ENCODE measurements around the gene OXT.
A peak's percentile ranks its signal among the peaks of the same experiment; 100 is the strongest.
"Not testable (repeated sequence)": the region's sequence is repeated elsewhere in the genome, so short reads cannot be mapped to it uniquely, and the experiment has no call there.

OXT gene

GRCh38 chr20:3051385-3052019, 19.9 kb upstream of the OXT start:
- DNase-seq = no peak

GRCh38 chr20:3059489-3059888, 11.9 kb upstream of the OXT start:
- no peak for DNase-seq

- not testable (repeated sequence) for DNase-seq
Measured at GRCh38 chr20:3064119-3064518, 7.3 kb upstream of the OXT start.

DNA sequence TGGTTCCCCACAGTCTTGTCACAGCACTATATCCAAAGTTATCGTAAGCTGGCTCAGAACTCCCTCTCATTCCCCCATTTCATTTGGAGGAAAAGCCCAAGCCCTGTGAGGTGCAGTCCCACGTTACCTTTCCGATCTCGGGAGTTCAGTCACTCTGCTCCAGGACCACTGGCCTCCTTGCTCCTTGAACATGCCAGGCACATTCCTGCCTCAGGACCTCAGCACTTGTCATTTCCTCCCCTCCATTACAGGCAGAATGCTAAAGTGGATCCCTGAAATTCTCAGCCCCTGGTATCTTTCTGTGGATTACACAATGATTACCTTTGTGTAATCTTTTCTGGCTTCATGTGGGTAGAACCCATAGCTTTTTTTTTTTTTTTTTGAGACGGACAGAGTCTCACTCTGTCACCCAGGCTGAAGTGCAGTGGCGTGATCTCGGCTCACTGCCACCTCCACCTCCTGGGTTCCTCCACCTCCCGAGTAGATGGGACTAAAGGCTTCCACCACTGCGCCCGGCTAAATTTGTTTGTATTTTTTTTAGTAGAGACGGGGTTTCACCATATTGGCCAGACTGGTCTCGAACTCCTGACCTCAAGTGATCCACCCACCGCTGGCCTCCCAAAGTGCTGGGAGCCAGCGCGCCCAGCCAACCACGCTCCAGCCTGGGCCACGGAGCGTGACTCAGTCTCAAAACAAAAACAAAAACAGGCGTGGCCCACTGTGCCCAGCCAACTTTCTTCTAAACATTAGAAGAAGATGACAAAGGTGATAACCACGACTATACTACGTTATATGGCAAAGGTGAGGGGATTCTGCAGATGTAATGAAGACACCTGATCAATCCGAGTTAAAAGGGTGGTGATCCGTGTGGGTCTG, 4.0 kb upstream of the OXT start:
- DNase-seq = no peak

GRCh38 chr20:3068075-3068474, 3.3 kb upstream of the OXT start:
- no peak for DNase-seq

GRCh38 chr20:3068986-3069900, 2.2 kb upstream of the OXT start:
- peak; percentile 39 for DNase-seq

- no peak for DNase-seq
Measured at GRCh38 chr20:3070725-3071124, 695 bp upstream of the OXT start.

GRCh38 chr20:3071266-3071609, 182 bp upstream of the OXT start:
- no peak for DNase-seq

GRCh38 chr20:3072530-3073250, 1.3 kb downstream of the OXT start:
- no peak for DNase-seq

DNA sequence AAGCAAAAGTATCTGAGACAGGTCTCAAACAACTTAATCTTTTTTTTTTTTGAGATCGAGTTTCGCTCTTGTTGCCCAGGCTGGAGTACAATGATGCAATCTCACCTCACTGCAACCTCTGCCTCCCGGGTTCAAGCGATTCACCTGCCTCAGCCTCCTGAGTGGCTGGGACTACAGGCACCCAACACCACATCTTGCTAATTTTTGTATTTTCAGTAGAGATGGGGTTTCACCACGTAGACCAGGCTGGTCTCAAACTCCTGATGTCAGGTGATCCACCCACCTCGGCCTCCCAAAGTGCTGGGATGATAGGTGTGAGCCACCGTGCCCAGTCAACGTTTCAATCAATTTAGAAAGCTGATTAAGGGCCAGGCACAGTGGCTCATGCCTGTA, 1.8 kb downstream of the OXT start:
- not testable (repeated sequence) for DNase-seq

DNA sequence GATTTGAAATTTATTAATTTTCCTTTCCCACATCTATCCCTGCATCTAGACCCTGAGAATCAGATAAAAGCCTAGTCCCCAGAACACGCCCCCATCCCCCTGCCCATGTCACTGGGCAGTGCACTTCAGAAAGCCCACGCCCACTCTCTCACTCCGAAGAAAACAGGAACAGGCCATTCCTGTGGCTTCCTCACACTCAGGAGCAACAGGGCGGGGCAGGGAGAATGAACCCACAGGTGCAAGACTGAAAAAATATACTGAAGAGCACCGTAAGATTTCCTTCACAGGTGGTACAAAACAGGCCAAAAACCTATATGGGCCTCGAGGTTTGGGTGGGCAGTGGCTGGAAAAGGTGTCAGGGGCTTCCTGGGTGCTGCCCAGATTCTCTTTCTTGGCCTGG, 3.4 kb downstream of the OXT start:
- no peak for DNase-seq

DNA sequence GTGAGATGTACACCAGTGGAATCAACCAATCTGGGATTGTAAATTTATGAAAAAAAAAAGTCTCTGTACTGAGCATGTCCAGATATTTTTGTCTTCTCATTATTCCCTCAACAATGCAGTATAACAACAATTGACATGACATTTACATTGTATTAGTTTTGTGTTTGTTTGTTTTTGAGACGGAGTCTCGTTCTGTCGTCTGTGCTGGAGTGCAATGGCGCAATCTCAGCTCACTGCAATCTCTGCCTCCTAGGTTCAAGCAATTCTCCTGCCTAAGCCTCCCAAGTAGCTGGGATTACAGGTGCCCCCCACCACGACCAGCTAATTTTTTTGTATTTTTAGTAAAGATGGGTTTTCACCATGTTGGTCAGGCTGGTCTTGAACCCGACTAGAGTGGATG, 3.9 kb downstream of the OXT start:
- not testable (repeated sequence) for DNase-seq

DNA sequence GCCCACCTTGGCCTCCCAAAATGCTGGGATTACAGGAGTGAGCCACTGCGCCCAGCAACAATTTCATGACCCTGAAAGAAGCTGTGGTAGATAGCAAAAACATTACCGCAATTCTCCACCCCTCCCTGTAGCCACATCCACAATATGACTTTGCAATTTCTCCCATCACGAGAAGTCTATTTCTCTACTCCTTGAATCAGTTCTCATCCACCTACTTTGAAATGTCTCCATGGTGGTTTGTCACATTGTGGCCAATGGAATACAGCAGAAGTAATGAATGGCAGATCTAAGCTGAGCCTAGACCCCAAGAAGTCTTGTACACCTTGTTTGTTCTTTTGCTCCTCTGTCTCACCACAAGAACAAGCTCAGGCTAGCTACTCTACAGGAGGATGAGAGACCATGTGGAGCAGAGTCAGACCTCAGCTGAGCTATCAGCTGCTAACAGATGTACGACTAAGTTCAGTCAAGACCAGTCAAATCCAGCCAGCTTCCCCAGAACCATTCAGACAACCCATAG, 6.3 kb downstream of the OXT start:
- DNase-seq = no peak

- DNase-seq = no peak
Measured at GRCh38 chr20:3080939-3081388, 9.5 kb downstream of the OXT start.

DNA sequence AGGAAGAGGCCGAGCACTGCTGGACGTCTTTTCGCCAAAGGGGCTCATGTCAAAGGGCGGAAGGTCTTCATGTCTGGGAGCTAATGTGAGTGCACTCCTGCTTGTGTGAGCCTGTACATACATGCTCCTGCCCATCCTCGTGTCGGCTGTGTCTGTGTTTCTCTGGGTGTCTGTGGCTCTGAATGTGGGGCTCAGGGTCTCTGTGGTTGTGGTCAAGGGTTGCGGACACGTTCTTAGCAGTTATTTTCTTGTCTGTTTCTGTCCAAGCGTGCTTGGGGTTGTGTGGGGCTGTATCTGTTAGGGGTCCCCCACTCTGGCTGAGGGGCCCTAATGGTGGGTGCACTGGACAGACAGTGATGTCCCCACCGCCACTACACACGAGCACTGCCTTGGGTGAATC, 10.2 kb downstream of the OXT start:
- no peak for DNase-seq

DNA sequence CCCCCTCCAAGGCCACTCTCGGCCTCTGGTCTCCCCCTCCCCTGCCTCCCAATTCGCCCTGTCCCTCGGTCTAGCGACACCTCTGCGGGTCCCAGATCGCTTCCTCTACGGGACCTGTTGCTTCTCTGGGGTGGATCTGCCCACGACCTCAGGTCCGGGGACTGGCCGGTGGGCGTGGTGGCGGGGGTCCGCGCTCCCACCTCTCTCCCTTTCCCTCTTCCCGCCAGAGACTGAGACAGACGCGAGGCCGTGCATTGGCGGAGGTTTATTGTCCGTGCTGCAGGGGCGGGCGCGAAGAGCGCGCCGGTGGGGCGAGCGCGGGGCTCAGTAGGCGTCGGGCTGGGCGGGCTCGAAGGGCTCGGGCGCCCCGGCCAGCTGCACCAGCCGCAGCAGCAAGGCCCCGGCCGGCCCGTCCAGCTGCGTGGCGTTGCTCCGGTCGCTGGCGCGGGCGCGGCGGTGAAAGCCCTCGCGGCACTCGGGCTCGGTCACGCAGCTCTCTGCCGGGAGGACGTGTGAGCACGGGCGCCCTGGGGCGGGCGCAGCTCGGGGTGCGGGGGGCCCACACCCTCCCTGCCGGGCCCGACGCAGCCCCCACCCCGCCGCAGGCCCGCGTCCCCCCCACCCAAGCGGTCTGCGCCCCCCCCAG, 11.0 kb downstream of the OXT start:
- no peak for DNase-seq

DNA sequence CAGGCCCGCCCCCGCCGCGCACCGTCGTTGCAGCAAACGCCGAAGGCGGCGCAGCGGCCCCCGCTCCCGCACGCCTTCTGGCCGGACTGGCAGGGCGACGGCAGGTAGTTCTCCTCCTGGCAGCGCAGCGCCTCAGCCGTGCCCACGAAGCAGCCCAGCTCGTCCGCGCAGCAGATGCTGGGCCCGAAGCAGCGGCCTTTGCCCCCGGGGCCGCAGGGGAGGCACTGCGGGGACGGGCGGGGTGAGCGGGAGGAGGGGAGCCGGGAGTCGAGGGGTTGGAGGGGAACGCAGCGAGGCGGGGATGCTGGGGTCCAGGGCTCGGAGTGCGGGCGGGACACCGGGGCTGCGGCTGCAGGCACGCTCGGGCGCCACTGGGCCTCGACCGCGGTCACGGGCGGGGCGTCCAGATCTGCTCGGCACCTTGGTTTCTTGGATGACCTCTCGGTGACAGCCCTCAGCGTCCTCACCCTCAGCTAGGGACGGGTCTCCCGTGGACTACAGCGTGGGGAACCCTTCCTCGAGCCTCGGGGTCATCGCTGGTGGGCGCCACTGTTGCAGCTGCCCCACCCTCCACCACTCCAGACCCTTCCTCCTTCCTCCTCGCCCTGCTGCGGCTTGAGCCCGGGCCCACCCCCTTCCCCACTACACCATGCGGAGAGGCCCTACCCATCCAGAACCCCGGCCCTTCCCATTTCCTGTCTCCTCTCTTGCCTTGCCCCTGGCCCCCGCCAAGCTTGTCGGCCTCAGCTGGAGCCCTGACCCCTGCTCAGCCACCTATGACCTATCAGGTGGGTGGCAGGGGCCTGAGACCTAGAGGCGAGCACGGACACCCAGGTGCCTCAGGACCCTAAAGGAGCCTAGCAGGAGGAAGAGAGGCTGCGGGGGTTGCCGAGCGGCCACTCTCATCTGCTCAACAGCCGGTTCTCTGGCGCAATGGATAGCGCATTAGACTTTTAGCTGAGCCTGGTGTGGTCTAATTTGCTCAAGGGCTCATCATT, 11.8 kb downstream of the OXT start:
- no peak for DNase-seq

GRCh38 chr20:3084283-3084985, 13.0 kb downstream of the OXT start, which contains the start of gene AVP:
AVP (minus strand) TSS chr20:3084724; CDS start chr20:3084674, 50 bp downstream.
- DNase-seq = no peak

DNA sequence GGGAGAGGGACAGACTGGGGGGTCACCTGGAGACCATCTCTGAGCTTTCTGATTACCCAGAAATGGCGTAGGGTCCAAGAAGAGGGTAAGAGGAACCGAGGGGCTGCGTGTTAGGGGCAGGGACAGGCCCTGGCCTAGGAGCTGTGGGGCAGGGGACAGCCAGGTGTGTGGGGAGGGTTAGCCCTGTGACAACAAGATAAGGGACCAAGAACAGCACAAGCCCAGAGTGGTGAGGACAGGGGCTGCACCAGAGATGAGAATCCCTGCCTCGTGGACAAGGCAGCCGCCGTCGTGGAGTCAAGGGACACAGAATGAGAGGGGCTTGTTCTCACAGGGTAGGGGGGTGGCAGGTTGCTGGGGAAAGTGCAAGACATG, 13.6 kb downstream of the OXT start:
- no peak for DNase-seq

DNA sequence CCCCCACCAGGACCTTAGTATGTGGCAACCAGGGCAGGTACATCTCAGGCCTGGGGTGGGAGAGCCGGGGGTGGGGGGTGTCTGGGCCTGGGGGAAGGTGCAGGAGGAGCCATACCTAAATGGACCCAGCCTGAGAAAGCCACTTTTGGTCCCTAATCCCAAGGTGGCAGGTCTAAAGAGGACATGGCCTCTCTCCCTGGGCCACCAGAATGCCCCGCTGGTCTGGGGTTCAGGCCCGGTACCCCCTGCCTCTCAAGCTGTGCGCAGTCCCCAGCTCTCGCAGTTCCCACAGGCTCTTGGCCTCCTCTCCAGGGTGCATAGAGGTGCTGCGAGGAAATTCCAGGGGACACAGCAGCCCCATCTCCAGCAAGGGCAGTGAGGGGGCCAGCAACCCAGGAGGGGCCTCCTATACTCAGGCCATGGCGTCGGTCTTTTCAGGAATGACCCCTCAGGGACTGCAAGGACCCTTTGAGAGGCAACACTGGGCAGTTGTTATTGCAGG, 14.2 kb downstream of the OXT start:
- no peak for DNase-seq
